CD4-positive, CD25-positive, alpha-beta regulatory T cell (primary cell): ENCODE data around the gene NUP42. TPM values are rescaled to one million over a fixed set of nuclear protein-coding genes. Genes with fewer than 3 reads are reported as not detected.
"Not testable (repeated sequence)": the region's sequence is repeated elsewhere in the genome, so short reads cannot be mapped to it uniquely, and the experiment has no call there.

Source experiments
- ATAC-seq, 2 donors: fragments of 150-1000 bp; cut with Tn5 transposase; one replicate each; pipeline ENCODE4 v1.10.0; 2021; ENCODE audit warnings: low read depth in 2 of 2, moderate number of reproducible peaks in 2 of 2, moderate library complexity in 1 of 2
- DNase-seq, 3 donors: peaks; one replicate each; pipeline versions ENCODE4 v3.0.0 to v3.0.0-alpha.2; 2012 to 2022; ENCODE audit warnings: mixed read lengths in 1 of 3
- H3K27ac ChIP-seq: one replicate; pipeline ENCODE4 v1.7.0; 2013; ENCODE audit warnings: mild to moderate bottlenecking, low read length; ENCODE audit not compliant: insufficient read depth, poor library complexity, severe bottlenecking
- H3K27me3 ChIP-seq: one replicate; pipeline ENCODE4 v1.7.0; 2013; ENCODE audit warnings: low read length; ENCODE audit not compliant: control insufficient read depth, insufficient read depth
- H3K36me3 ChIP-seq: one replicate; pipeline ENCODE4 v1.7.0; 2013; ENCODE audit warnings: mild to moderate bottlenecking, low read length, moderate library complexity; ENCODE audit not compliant: control insufficient read depth, insufficient read depth
- H3K4me1 ChIP-seq: 2 replicates; pipeline ENCODE4 v1.7.0; 2013; ENCODE audit warnings: mild to moderate bottlenecking, low read length; ENCODE audit not compliant: insufficient read depth, control insufficient read depth, poor library complexity, severe bottlenecking
- H3K4me3 ChIP-seq: one replicate; pipeline ENCODE4 v1.7.0; 2013; ENCODE audit warnings: low read depth, mild to moderate bottlenecking, low read length, moderate library complexity
- H3K9me3 ChIP-seq, 2 experiments: 1 replicate in 1 of 2; 2 replicates in 1 of 2; pipeline ENCODE4 v1.7.0; 2013; ENCODE audit warnings: low read length in 2 of 2, mild to moderate bottlenecking in 1 of 2, moderate library complexity in 1 of 2; ENCODE audit not compliant: control insufficient read depth in 2 of 2
- H3K27ac Mint-ChIP-seq, 3 donors: one replicate each; pipeline ENCODE4 v1.8.0; 2020 to 2022; ENCODE audit warnings: mild to moderate bottlenecking in 3 of 3, mixed read lengths in 3 of 3, moderate library complexity in 2 of 3
- H3K27me3 Mint-ChIP-seq: one replicate; pipeline ENCODE4 v1.8.0; 2022; ENCODE audit warnings: mild to moderate bottlenecking, mixed read lengths
- H3K36me3 Mint-ChIP-seq: one replicate; pipeline ENCODE4 v1.8.0; 2020; ENCODE audit warnings: mixed read lengths
- H3K4me1 Mint-ChIP-seq, 4 donors: one replicate each; pipeline ENCODE4 v1.8.0; 2020 to 2022; ENCODE audit warnings: mixed read lengths in 4 of 4, mild to moderate bottlenecking in 1 of 4
- H3K4me3 Mint-ChIP-seq, 4 donors: one replicate each; pipeline ENCODE4 v1.8.0; 2020 to 2022; ENCODE audit warnings: mild to moderate bottlenecking in 4 of 4, mixed read lengths in 4 of 4, moderate library complexity in 3 of 4
- H3K9me3 Mint-ChIP-seq, 7 donors: one replicate each; pipeline ENCODE4 v1.8.0; 2020 to 2022; ENCODE audit warnings: mixed read lengths in 7 of 7, mild to moderate bottlenecking in 3 of 7, moderate library complexity in 2 of 7
- polyA plus RNA-seq, 4 donors: library from polyadenylated mRNA; unstranded; fragments of 300-500 nt; fragmentation: Illumina TruSeq; gene quantifications; one replicate each; pipeline ENCODE4 v1.2.3, GENCODE V29; 2021
- total RNA-seq: library from RNA; stranded (reverse); gene quantifications from one replicate; pipeline ENCODE4 v1.2.3, GENCODE V29; 2022

NUP42 gene
- total and polyA plus RNA-seq, 5 donors from 2014 or later = 25.6 to 55.6 (median 36.3) TPM

DNA sequence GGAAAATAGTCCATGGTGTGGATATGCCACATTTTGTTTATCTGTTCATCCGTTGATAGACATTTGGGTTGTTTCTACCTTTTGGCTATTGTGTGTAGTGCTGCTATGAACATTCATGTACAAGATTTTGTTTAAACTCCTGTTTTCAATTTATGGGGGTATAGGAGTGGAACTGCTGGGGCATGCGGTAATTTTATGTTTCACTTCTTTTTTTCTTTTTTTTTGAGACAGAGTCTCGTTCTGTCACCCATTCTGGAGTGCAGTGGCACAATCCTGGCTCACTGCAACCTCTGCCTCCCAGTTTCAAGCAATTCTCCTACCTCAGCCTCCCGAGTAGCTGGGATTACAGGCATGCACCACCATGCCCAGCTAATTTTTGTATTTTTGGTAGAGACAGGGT lies 42.5 kb downstream of the NUP42 start:
- not testable (repeated sequence) for ATAC-seq, H3K9me3 ChIP-seq, H3K4me3 ChIP-seq, DNase-seq, H3K27ac ChIP-seq, H3K36me3 Mint-ChIP-seq, H3K4me1 ChIP-seq, H3K27me3 ChIP-seq, H3K27ac Mint-ChIP-seq, H3K4me1 Mint-ChIP-seq, H3K27me3 Mint-ChIP-seq, H3K9me3 Mint-ChIP-seq, H3K36me3 ChIP-seq, H3K4me3 Mint-ChIP-seq

DNA sequence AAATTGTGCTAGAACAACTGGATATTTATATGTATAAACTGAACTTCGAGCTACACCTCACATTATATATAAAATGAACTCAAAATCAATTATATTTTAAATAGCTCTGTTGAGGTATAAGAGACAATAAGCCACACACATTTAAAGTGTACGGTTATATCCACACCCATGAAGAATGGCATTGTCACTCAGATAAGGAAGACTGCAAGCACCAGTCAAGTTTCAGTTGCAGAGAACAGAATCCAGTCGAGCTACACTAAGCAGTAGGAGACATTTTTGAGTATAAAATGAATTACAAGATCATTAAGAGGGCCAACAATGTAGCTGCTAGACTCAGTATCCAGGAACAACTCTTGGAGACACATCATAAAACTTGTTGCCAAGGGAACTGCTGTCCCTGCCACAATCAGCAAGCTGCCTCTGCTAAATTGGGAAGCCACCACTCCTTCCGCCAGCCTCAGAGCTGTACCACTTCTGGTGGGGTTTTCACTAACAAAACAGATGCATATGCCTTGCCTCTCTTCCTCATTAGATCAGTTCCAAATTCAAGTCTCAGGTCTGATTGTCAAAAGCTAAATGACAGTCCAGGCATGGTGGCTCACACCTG lies 45.1 kb downstream of the NUP42 start:
- H3K4me1 Mint-ChIP-seq = no peaks in the 10 kb centered on the region
- H3K9me3 ChIP-seq = no peaks in the 10 kb centered on the region
- H3K36me3 ChIP-seq = no peaks in the 10 kb centered on the region
- H3K27me3 ChIP-seq = no peaks in the 10 kb centered on the region
- H3K36me3 Mint-ChIP-seq = no peaks in the 10 kb centered on the region
- no peak overlapping the region for H3K4me3 ChIP-seq
- peaks cover 4% of the 10 kb centered on the region for H3K27me3 Mint-ChIP-seq
- H3K27ac ChIP-seq = no peak overlapping the region
- H3K4me3 Mint-ChIP-seq = no peak overlapping the region
- H3K27ac Mint-ChIP-seq = no peak overlapping the region
- H3K4me1 ChIP-seq = no peaks in the 10 kb centered on the region
- no peak for DNase-seq
- no peak for ATAC-seq
- peaks cover 0 to 1% (median 0%) of the 10 kb centered on the region in 7 donors for H3K9me3 Mint-ChIP-seq

DNA sequence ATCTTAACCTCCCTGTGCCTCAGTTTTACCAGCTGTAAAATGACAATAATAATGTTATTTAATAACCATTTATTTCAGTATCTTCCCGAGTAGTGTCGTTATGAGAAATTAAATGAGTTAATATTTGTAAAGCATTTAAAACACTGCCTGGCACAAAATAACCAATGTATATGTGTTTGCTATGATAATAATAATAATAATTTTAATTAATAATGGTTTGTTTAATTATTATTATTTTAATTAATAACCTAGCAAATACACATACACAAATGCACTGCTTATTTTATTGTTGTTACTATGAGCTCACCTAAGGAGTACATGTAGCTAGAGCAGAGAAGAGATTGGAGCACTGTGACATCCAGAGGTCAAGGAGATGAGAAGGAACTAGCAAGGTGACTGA lies 46.6 kb downstream of the NUP42 start:
- Mint-ChIP-seq H3K4me3 (no peak overlapping the region), H3K36me3 (no peaks in the 10 kb centered on the region), H3K9me3 (peaks cover 0 to 1% (median 0%) of the 10 kb centered on the region in 7 donors), H3K4me1 (peaks cover 0 to 4% (median under 1%) of the 10 kb centered on the region in 4 donors), H3K27me3 (peaks cover 4% of the 10 kb centered on the region), H3K27ac (no peak overlapping the region)
- H3K4me1 ChIP-seq = no peaks in the 10 kb centered on the region
- DNase-seq = no peak
- H3K36me3 ChIP-seq = no peaks in the 10 kb centered on the region
- no peak for ATAC-seq
- H3K27me3 ChIP-seq = no peaks in the 10 kb centered on the region
- H3K9me3 ChIP-seq = no peaks in the 10 kb centered on the region
- H3K27ac ChIP-seq = no peak overlapping the region
- no peak overlapping the region for H3K4me3 ChIP-seq

DNA sequence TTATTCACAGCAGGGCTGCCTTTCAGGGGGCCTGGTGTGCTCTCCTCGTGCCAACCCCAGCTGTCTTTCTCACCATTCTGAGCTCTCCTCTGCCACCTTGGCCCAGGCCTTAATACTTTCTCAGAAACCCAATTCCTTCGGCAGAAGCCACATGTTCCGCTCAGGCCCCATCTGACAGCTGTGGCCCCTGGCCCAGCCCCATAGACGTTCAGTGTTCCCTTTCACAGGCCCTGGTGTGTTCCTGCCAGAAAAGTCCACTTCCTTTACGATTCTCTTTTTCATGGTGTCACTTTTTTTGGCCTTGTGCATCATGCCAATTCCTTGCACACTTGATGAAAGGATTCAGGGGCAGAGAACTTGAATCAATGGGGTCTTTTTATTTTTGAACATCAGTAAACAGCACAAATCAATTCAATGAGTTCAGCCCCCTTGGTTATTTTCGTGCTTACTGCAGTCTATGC lies 48.8 kb downstream of the NUP42 start:
- Histone ChIP-seq H3K36me3 (no peaks in the 10 kb centered on the region), H3K27ac (no peak overlapping the region), H3K4me3 (no peak overlapping the region), H3K9me3 (no peaks in the 10 kb centered on the region), H3K4me1 (no peaks in the 10 kb centered on the region), H3K27me3 (no peaks in the 10 kb centered on the region)
- H3K4me1 Mint-ChIP-seq = peaks cover 0 to 8% (median 2%) of the 10 kb centered on the region in 4 donors
- no peak for DNase-seq
- no peaks in the 10 kb centered on the region for H3K36me3 Mint-ChIP-seq
- H3K27me3 Mint-ChIP-seq = peaks cover 4% of the 10 kb centered on the region
- H3K9me3 Mint-ChIP-seq = no peaks in the 10 kb centered on the region
- no peak overlapping the region for H3K27ac Mint-ChIP-seq
- no peak overlapping the region for H3K4me3 Mint-ChIP-seq
- no peak for ATAC-seq

DNA sequence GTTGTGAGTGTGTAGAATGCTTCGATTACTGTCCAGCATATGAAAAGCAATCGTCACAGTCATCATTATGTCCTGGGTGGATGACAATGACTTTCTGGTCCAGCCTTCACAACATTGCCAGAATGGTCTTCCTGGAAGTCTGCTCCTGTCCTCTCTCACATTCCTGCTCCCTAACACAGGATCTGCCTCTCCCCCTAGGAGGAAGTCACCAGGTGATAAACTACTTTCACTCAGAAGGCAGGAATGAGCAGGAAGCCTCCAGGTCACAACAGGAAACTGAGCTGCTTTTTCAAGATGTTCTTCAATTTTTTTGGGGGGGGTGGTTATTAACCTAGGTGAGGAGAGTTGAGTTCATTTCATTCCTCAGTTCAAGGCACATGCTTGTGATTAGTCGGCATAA lies 51.1 kb downstream of the NUP42 start:
- Mint-ChIP-seq H3K27me3 (peaks cover 3% of the 10 kb centered on the region), H3K4me1 (peaks cover 0 to 8% (median 2%) of the 10 kb centered on the region in 4 donors), H3K9me3 (no peaks in the 10 kb centered on the region), H3K36me3 (no peaks in the 10 kb centered on the region), H3K4me3 (no peak overlapping the region), H3K27ac (no peak overlapping the region)
- DNase-seq = no peak
- H3K4me1 ChIP-seq = no peaks in the 10 kb centered on the region
- H3K4me3 ChIP-seq = no peak overlapping the region
- H3K27me3 ChIP-seq = no peaks in the 10 kb centered on the region
- H3K9me3 ChIP-seq = no peaks in the 10 kb centered on the region
- H3K36me3 ChIP-seq = no peaks in the 10 kb centered on the region
- H3K27ac ChIP-seq = no peak overlapping the region
- no peak for ATAC-seq

DNA sequence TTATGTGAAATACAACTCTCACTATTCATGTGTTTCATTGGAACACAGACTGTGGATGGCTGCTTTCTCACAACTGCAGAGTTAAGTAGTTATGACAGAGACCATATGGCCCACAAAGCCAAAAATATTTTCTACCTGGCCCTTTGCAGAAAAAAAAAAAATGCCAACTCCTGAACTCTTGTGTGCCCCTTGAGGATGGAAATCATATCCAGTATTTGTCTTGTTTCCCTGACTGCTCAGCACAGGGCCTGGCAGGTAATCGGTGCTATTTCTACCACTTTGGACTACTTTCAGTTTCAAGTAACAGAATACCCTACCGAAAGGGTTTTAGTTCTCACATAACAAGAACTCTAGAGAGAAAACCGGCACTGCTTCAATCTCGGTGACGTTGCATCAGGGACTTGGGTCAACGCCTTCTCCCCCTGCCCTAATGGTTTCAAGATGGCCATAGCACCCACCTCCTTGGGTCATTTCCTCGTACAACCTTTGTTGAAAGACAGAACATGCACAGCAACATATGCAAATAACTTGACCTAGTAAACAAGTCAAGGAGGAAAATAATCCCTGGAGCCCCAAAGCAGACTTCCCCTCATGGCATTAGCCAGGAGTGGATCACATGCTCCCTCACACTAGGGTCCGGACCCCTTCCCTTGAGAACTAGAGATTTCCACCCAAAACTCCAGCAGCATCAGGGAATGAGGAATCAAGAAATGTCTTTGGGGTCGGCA lies 52.9 kb downstream of the NUP42 start:
- no peaks in the 10 kb centered on the region for H3K9me3 Mint-ChIP-seq
- Histone ChIP-seq H3K9me3 (no peaks in the 10 kb centered on the region), H3K27me3 (no peaks in the 10 kb centered on the region), H3K27ac (no peak overlapping the region), H3K36me3 (no peaks in the 10 kb centered on the region), H3K4me3 (no peak overlapping the region), H3K4me1 (no peaks in the 10 kb centered on the region)
- H3K27me3 Mint-ChIP-seq = peaks cover 4% of the 10 kb centered on the region
- ATAC-seq (no peak), DNase-seq (no peak)
- no peaks in the 10 kb centered on the region for H3K36me3 Mint-ChIP-seq
- H3K4me3 Mint-ChIP-seq = peak overlapping the region in 1 of 4 donors; percentile 33
- peaks cover 0 to 8% (median 2%) of the 10 kb centered on the region in 4 donors for H3K4me1 Mint-ChIP-seq
- H3K27ac Mint-ChIP-seq = no peak overlapping the region

DNA sequence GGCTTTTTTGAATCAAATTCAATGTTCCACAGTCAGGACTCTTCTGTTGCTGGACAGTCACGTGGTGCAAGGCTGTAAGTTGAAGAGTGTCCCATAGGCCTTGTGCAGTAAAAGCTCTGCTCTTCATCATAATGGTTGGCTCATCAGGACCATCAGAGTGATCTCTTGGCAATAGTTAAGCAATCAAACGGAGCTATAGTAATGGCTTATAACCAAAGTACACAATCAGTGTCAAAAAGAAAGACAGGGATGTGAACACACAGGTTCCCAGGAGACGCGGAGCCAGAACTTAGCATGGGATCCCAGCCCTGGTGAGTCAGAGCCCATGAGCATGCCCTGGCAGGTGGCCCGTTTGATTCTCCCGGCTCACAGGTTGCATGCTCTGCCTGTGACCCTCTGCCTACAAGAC lies 54.0 kb downstream of the NUP42 start:
- H3K36me3 ChIP-seq = no peaks in the 10 kb centered on the region
- ATAC-seq (no peak), DNase-seq (no peak)
- H3K27me3 Mint-ChIP-seq = peaks cover 6% of the 10 kb centered on the region
- H3K4me1 Mint-ChIP-seq = peaks cover 0 to 8% (median 2%) of the 10 kb centered on the region in 4 donors
- H3K9me3 ChIP-seq = no peaks in the 10 kb centered on the region
- H3K27ac ChIP-seq = no peak overlapping the region
- peaks cover 4% of the 10 kb centered on the region for H3K27me3 ChIP-seq
- H3K9me3 Mint-ChIP-seq = no peaks in the 10 kb centered on the region
- no peak overlapping the region for H3K27ac Mint-ChIP-seq
- no peak overlapping the region for H3K4me3 Mint-ChIP-seq
- H3K4me1 ChIP-seq = no peaks in the 10 kb centered on the region
- H3K36me3 Mint-ChIP-seq = no peaks in the 10 kb centered on the region
- no peak overlapping the region for H3K4me3 ChIP-seq

DNA sequence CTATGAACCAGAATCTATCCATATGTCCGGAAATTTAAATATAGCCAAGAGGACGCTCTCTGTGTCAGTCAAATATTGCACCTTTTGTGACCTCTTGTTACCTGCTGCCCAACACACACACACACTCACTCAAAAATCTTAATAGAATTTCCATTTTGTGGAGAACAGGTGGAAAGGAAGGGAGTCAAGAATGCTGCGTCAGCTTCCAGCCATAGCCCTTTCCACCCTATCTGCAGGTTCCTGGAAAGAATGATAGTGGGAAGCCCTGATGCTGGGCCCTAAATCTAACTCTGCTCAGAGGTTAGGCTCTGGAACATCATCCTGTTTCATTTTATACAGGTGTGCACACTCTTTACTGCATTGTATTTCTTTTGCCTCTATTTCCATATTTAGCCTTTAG lies 55.2 kb downstream of the NUP42 start:
- Histone ChIP-seq H3K9me3 (no peaks in the 10 kb centered on the region), H3K27ac (no peak overlapping the region), H3K4me3 (no peak overlapping the region), H3K27me3 (peaks cover 4% of the 10 kb centered on the region), H3K36me3 (no peaks in the 10 kb centered on the region), H3K4me1 (no peaks in the 10 kb centered on the region)
- ATAC-seq (no peak), DNase-seq (no peak)
- Mint-ChIP-seq H3K4me3 (no peak overlapping the region), H3K9me3 (no peaks in the 10 kb centered on the region), H3K27me3 (peaks cover 9% of the 10 kb centered on the region), H3K27ac (peak overlapping the region in 1 of 3 donors; percentile 70), H3K36me3 (no peaks in the 10 kb centered on the region), H3K4me1 (peaks cover 0 to 8% (median 2%) of the 10 kb centered on the region in 4 donors)
